Measurements from ENCODE around the gene SCN3B. TPM values are rescaled to one million over a fixed set of nuclear protein-coding genes. Genes with fewer than 3 reads are reported as not detected.

Gene SCN3B
- total RNA-seq, 1 donor from 2014 or later, result 18.5 TPM

Other genes with a start within 250 kb of the SCN3B start
- 9.7 TPM for gene GRAMD1B, start 224.4 kb downstream of the SCN3B start, total RNA-seq
- gene ZNF202, start 87.0 kb upstream of the SCN3B start, total RNA-seq, result 18.2 TPM
- gene OR6X1, start 99.9 kb upstream of the SCN3B start, total RNA-seq, result not detected
- not detected for gene OR6M1, start 151.7 kb upstream of the SCN3B start, total RNA-seq
- not detected for gene TMEM225, start 231.0 kb upstream of the SCN3B start, total RNA-seq
- gene OR8D4, start 247.5 kb upstream of the SCN3B start, total RNA-seq, result 0.21 TPM

All from tongue (tissue), 1 donor.